Esophagus squamous epithelium (tissue), 4 donors: Measurements from ENCODE around the gene WWTR1.

ENCODE experiments used
- CTCF ChIP-seq, 6 experiments: fragments of 450-650 bp in 4 of 6; fragments of 200-600 bp in 2 of 6; sonication (generic) in 2 of 6; IDR thresholded peaks; one replicate each; pipeline ENCODE4 v1.5.1; 2016 to 2019; ENCODE audit warnings: antibody characterized with exemption in 6 of 6, mild to moderate bottlenecking in 4 of 6, moderate library complexity in 4 of 6
- POLR2A ChIP-seq, 4 donors: fragments of 450-650 bp; IDR thresholded peaks; one replicate each; pipeline ENCODE4 v1.6.1; 2017; ENCODE audit warnings: antibody characterized with exemption in 4 of 4, mild to moderate bottlenecking in 4 of 4, moderate library complexity in 3 of 4

- no peak for TF ChIP-seq CTCF (IDR thresholded peaks at IDR 0.05)
- no peak for TF ChIP-seq POLR2A (IDR thresholded peaks at IDR 0.05)
Measured at GRCh38 chr3:149481056-149481455, 176.8 kb downstream of the WWTR1 start.
